Body of pancreas (tissue), 4 donors: ENCODE data around the gene TMEM201. TPM values are rescaled to one million over a fixed set of nuclear protein-coding genes. Genes with fewer than 3 reads are reported as not detected.

Experiments used
- ATAC-seq: fragments of 150-250 bp; one replicate; pipeline ENCODE4 v1.9.1; 2016
- DNase-seq, 4 donors: peaks; one replicate each; pipeline ENCODE4 v3.0.0-alpha.2; 2019
- H3K27ac ChIP-seq, 4 donors: fragments of 200-600 bp; sonication (generic); 1 replicate in 3 of 4; 2 replicates in 1 of 4; pipeline versions ENCODE4 v1.5.1 to v1.6.1; 2016 to 2019; ENCODE audit warnings: mild to moderate bottlenecking in 1 of 4, mixed read lengths in 1 of 4, moderate library complexity in 1 of 4
- H3K27me3 ChIP-seq, 2 donors: fragments of 200-600 bp; sonication (generic); one replicate each; pipeline ENCODE4 v1.6.0; 2016; ENCODE audit warnings: mild to moderate bottlenecking in 1 of 2
- H3K36me3 ChIP-seq, 2 donors: fragments of 200-600 bp; sonication (generic); replicated peaks in 1 of 2; 2 replicates each; pipeline ENCODE4 v1.5.1; 2016; ENCODE audit warnings: low read depth in 2 of 2; ENCODE audit not compliant: insufficient read depth in 1 of 2
- H3K4me1 ChIP-seq: fragments of 200-600 bp; sonication (generic); one replicate; pipeline ENCODE4 v1.6.0; 2016
- H3K4me3 ChIP-seq, 2 donors: fragments of 200-600 bp; sonication (generic); 1 replicate in 1 of 2; 2 replicates in 1 of 2; pipeline ENCODE4 v1.5.1; 2016 to 2019
- H3K9me3 ChIP-seq, 3 donors: fragments of 200-600 bp; sonication (generic); 1 replicate in 2 of 3; 2 replicates in 1 of 3; pipeline ENCODE4 v1.5.1; 2016
- POLR2A ChIP-seq, 3 donors: fragments of 450-650 bp; IDR thresholded peaks; one replicate each; pipeline ENCODE4 v1.6.1; 2016; ENCODE audit warnings: antibody characterized with exemption in 3 of 3, mild to moderate bottlenecking in 2 of 3
- WGBS, 2 donors: methylation state at CpG; one replicate each; pipeline ENCODE4 v1.1.5; 2017; 5-methylcytosine and 5-hydroxymethylcytosine counted together
- intact Hi-C: fragments of 100-400 bp; cut with DNase I; formaldehyde crosslinking; loops from one replicate; pipeline ENCODE4 v1.15.1; 2023
- total RNA-seq, 2 donors: library from RNA; depleted of rRNA; stranded (reverse); fragments of >200 nt; gene quantifications; one replicate each; pipeline ENCODE4 v1.1.0, GENCODE V29; 2016
- TF ChIP-seq, protein P1 (sequence below), 7 experiments: fragments of 450-650 bp in 4 of 7; fragments of 200-600 bp in 3 of 7; sonication (generic) in 3 of 7; IDR thresholded peaks; one replicate each; pipeline ENCODE4 v1.5.1; 2016 to 2019; ENCODE audit warnings: antibody characterized with exemption in 7 of 7

The TMEM201 gene
- total RNA-seq, 2 donors from 2014 or later: 7.3 to 12.5 TPM

DNA sequence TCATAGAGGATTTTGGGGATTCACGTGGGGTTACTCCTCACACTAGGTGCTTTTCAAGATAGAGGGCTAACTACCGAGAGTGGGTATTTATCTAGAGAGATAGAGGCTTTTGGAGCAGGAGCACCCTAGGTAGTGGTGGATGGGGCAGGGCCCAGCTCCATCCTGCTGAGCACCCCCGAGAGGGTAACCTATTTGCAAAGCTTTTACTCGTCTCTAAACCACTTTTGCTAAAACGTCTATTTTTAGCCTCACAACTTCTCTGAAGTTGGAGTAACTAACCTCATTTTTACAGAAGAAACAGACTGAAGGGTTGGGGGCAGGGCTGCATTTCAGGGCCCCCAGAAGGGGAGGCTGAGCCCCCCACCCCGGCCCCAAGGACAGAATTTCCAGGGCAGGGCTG lies 50.5 kb downstream of the TMEM201 start:
- WGBS, 2 donors: 58 to 59% methylated on average over 6 of the region's 6 CpGs
- intact Hi-C loops: loop anchor here (10.0 kb wide), 1 partner anchor 226 kb away; no protein-coding TSS in a partner anchor
- Histone ChIP-seq H3K9me3 (no peaks in the 10 kb centered on the region), H3K27ac (no peak overlapping the region), H3K4me3 (no peak overlapping the region), H3K36me3 (no peaks in the 10 kb centered on the region), H3K4me1 (no peaks in the 10 kb centered on the region), H3K27me3 (no peaks in the 10 kb centered on the region)
- DNase-seq (no peak), ATAC-seq (no peak)
- TF ChIP-seq, protein P1, sequence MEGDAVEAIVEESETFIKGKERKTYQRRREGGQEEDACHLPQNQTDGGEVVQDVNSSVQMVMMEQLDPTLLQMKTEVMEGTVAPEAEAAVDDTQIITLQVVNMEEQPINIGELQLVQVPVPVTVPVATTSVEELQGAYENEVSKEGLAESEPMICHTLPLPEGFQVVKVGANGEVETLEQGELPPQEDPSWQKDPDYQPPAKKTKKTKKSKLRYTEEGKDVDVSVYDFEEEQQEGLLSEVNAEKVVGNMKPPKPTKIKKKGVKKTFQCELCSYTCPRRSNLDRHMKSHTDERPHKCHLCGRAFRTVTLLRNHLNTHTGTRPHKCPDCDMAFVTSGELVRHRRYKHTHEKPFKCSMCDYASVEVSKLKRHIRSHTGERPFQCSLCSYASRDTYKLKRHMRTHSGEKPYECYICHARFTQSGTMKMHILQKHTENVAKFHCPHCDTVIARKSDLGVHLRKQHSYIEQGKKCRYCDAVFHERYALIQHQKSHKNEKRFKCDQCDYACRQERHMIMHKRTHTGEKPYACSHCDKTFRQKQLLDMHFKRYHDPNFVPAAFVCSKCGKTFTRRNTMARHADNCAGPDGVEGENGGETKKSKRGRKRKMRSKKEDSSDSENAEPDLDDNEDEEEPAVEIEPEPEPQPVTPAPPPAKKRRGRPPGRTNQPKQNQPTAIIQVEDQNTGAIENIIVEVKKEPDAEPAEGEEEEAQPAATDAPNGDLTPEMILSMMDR (IDR thresholded peaks at IDR 0.05): no peak
- TF ChIP-seq POLR2A (IDR thresholded peaks at IDR 0.05): no peak

DNA sequence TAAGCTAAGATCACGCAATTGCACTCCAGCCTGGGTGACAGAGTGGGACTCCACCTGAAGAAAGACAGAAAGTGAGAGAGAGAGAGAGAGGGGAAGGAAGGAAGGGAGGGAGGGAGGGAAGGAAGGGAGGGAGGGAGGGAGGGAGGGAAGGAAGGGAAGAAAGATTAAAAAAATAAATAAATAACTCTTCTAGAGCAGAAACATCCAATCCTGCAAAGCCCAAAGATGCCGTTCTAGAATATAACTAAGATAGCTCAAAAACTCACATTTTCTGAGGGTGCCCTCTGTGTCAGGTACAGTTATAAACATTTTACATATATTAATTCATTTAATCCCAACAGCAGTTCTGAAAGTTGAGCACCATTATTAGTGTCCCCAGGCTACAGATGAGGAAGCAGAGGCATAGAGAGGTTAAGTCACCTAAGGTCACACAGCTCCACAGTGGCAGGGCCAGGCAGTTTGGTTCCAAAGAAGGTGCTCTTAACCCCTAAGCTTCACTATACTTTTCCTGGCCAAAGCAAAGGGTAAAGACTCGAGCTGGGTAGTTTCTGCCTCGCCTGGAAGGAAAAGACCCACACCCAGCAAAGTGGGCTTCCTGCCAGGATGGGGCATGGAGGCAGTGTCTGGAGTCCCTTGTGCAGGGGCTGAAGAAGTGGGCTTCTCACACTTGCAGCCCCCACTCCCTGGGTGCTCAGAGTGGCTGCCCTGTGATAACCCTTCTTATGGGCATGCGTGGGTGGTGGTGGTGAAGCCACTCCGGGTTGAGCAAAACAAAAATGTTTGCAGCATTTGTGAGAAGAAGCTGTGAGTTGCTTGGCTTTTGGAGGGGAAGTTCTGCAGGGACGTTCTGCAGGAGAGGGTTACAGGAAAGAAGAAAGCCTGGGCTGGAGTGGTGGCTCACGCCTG lies 54.9 kb downstream of the TMEM201 start:
- no peak for ATAC-seq
- intact Hi-C loops: no loop called here
- no peaks in the 10 kb centered on the region for H3K36me3 ChIP-seq

DNA sequence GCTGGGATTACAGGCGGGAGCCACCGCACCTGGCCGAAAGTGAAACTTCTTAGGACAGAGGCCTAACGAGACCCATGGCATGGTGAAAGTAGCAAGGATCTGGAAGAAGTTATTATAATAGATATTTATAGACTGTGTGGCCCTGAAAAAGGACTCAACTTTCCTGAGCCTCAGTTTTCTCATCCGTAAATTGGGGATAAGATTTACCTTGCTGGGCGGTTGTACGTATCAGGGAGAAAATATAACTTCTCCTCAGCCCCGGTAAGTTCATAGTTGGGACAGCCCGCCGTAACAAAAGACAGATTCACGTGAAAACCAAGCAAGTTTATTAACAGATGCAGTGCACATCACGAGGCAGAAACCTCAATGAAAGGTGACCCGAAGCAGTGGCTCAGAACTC lies 57.3 kb downstream of the TMEM201 start:
- H3K27ac ChIP-seq: no peak overlapping the region
- no peak overlapping the region for H3K4me3 ChIP-seq
- H3K27me3 ChIP-seq: no peaks in the 10 kb centered on the region
- TF ChIP-seq, protein P1 (IDR thresholded peaks at IDR 0.05): no peak
- TF ChIP-seq POLR2A (IDR thresholded peaks at IDR 0.05): no peak
- 90% methylated on average over 13 of the region's 13 CpGs for WGBS, 2 donors
- ATAC-seq: no peak
- no peak for DNase-seq
- no peaks in the 10 kb centered on the region for H3K4me1 ChIP-seq
- H3K9me3 ChIP-seq: no peaks in the 10 kb centered on the region
- H3K36me3 ChIP-seq: no peaks in the 10 kb centered on the region
- intact Hi-C loops: no loop called here

More for the DNA sequence above, 54.9 kb downstream of the TMEM201 start:
- WGBS, 2 donors: 58 to 64% methylated on average over 8 of the region's 8 CpGs
- DNase-seq: peak in 1 of 4 donors; percentile 19
- TF ChIP-seq POLR2A (IDR thresholded peaks at IDR 0.05): no peak
- TF ChIP-seq, protein P1 (IDR thresholded peaks at IDR 0.05): no peak
- Histone ChIP-seq H3K4me1 (no peaks in the 10 kb centered on the region), H3K27ac (peak overlapping the region in 1 of 4 donors; percentile 39), H3K9me3 (no peaks in the 10 kb centered on the region), H3K4me3 (no peak overlapping the region), H3K27me3 (no peaks in the 10 kb centered on the region)

DNA sequence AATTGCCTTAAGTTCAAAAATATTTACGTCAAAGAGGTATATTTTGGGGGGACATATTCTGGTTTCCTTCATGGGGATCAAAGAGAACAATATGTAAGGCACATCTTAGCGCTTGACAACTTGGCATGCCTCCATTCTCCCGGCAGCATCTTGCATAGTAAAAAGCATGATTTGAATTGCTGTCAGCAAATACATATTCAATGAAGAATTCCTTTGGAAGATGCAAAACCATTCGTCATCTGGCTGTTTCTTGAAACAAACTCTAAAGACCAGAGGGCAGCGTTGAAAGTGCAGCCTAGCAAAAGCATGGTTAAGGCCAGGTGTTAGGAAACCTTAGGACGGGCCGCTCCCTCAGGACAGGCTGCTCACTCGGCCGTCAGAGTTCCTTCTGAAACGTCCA lies 59.5 kb downstream of the TMEM201 start:
- Histone ChIP-seq H3K9me3 (no peaks in the 10 kb centered on the region), H3K4me1 (peaks cover 15% of the 10 kb centered on the region), H3K4me3 (no peak overlapping the region), H3K36me3 (no peaks in the 10 kb centered on the region), H3K27me3 (peaks cover 0 to 6% of the 10 kb centered on the region in 2 donors), H3K27ac (no peak overlapping the region)
- no peak for DNase-seq
- TF ChIP-seq, protein P1 (IDR thresholded peaks at IDR 0.05): no peak
- no peak for TF ChIP-seq POLR2A (IDR thresholded peaks at IDR 0.05)
- intact Hi-C loops: no loop called here
- no peak for ATAC-seq
- 56 to 66% methylated on average over 9 to 10 of the region's 10 CpGs for WGBS, 2 donors
